IMR-90 (cell line): ENCODE data around the gene CLTCL1. TPM values are rescaled to one million over a fixed set of nuclear protein-coding genes. Genes with fewer than 3 reads are reported as not detected.

Experiments
- ATAC-seq: fragments of 200-7000 bp; cut with Tn5 transposase; 2 replicates; pipeline ENCODE4 v1.9.1; 2020; ENCODE audit warnings: low read depth, mild to moderate bottlenecking, moderate library complexity
- BruUV-seq: library from RNA; stranded (reverse); fragments of 400-500 nt; replicated peaks from 2 replicates; lab custom pipeline; 2021; lab: Mats Ljungman, UMichigan
- CTCF ChIA-PET: fragments of 300-600 bp; formaldehyde crosslinking; extraction: SDS; loops from one replicate; lab custom pipeline; 2021; ENCODE audit warnings: antibody characterized with exemption; lab: Yijun Ruan, JAX
- POLR2A ChIA-PET: fragments of 300-600 bp; sonication (Branson Sonifier 250); formaldehyde crosslinking; loops from one replicate; lab custom pipeline; 2022; ENCODE audit warnings: antibody characterized with exemption; ENCODE audit not compliant: unreplicated experiment; lab: Charles Lee
- DNase-seq: peaks from one replicate; pipeline ENCODE4 v3.0.0; 2013
- H2AFZ ChIP-seq: replicated peaks from 2 replicates; pipeline ENCODE3; 2013; ENCODE audit warnings: low read length, mild to moderate bottlenecking; ENCODE audit not compliant: poor library complexity
- H2AK5ac ChIP-seq: 2 replicates; pipeline ENCODE4 v1.6.1; 2013; ENCODE audit warnings: low read depth, low read length, inconsistent platforms
- H2AK9ac ChIP-seq: replicated peaks from 2 replicates; pipeline ENCODE3; 2013; ENCODE audit warnings: mild to moderate bottlenecking, low read depth, low read length, moderate library complexity; ENCODE audit not compliant: poor library complexity
- H2BK120ac ChIP-seq: 2 replicates; pipeline ENCODE4 v1.6.1; 2013; ENCODE audit warnings: low read depth, low read length, inconsistent platforms
- H2BK15ac ChIP-seq: 3 replicates; pipeline ENCODE4 v1.6.1; 2013; ENCODE audit warnings: low read depth, low read length, inconsistent platforms
- H2BK20ac ChIP-seq: 2 replicates; pipeline ENCODE4 v1.6.1; 2013; ENCODE audit warnings: low read depth, mild to moderate bottlenecking, inconsistent platforms, low read length, moderate library complexity
- H2BK5ac ChIP-seq: 2 replicates; pipeline ENCODE4 v1.6.1; 2013; ENCODE audit warnings: mild to moderate bottlenecking, low read depth, low read length, inconsistent platforms; ENCODE audit not compliant: poor library complexity, severe bottlenecking
- H3K14ac ChIP-seq: replicated peaks from 2 replicates; pipeline ENCODE4 v1.6.1; 2013; ENCODE audit warnings: low read depth, low read length, inconsistent platforms
- H3K18ac ChIP-seq: 2 replicates; pipeline ENCODE4 v1.6.1; 2013; ENCODE audit warnings: low read depth, low read length, control low read depth
- H3K23ac ChIP-seq: 2 replicates; pipeline ENCODE4 v1.6.1; 2013; ENCODE audit warnings: low read depth, low read length, inconsistent platforms
- H3K27ac ChIP-seq: 2 replicates; pipeline ENCODE4 v1.5.1; 2013; ENCODE audit warnings: mild to moderate bottlenecking, control low read depth, low read length; ENCODE audit not compliant: insufficient read depth
- H3K27me3 ChIP-seq: 2 replicates; pipeline ENCODE4 v1.6.1; 2013; ENCODE audit warnings: low read length; ENCODE audit not compliant: control insufficient read depth, insufficient read depth
- H3K36me3 ChIP-seq: 2 replicates; pipeline ENCODE4 v1.6.1; 2013; ENCODE audit warnings: low read length, mixed read lengths; ENCODE audit not compliant: control insufficient read depth, insufficient read depth
- H3K4ac ChIP-seq: 2 replicates; pipeline ENCODE4 v1.6.1; 2013; ENCODE audit warnings: low read depth, low read length, inconsistent platforms
- H3K4me1 ChIP-seq: 2 replicates; pipeline ENCODE4 v1.6.1; 2013; ENCODE audit warnings: low read length, mixed read lengths; ENCODE audit not compliant: control insufficient read depth, insufficient read depth
- H3K4me2 ChIP-seq: 2 replicates; pipeline ENCODE4 v1.6.1; 2013; ENCODE audit warnings: low read depth, mild to moderate bottlenecking, control low read depth, low read length, moderate library complexity
- H3K4me3 ChIP-seq: 2 replicates; pipeline ENCODE4 v1.5.1; 2013; ENCODE audit warnings: low read depth, mild to moderate bottlenecking, control low read depth, low read length, moderate library complexity; ENCODE audit not compliant: insufficient read depth
- H3K56ac ChIP-seq: 2 replicates; pipeline ENCODE4 v1.6.1; 2013; ENCODE audit warnings: low read length, inconsistent platforms; ENCODE audit not compliant: insufficient read depth; ENCODE audit errors: extremely low read depth
- H3K79me1 ChIP-seq, 2 experiments: 2 replicates each; pipeline ENCODE4 v1.6.1; 2013; ENCODE audit warnings: low read length in 2 of 2, inconsistent platforms in 1 of 2, low read depth in 1 of 2
- H3K9ac ChIP-seq: 2 replicates; pipeline ENCODE4 v1.6.1; 2013; ENCODE audit warnings: low read depth, low read length, control low read depth
- H3K9me1 ChIP-seq: 2 replicates; pipeline ENCODE4 v1.6.1; 2013; ENCODE audit warnings: low read length, inconsistent platforms; ENCODE audit not compliant: insufficient read depth
- H3K9me3 ChIP-seq: 2 replicates; pipeline ENCODE4 v1.6.1; 2013; ENCODE audit warnings: low read length; ENCODE audit not compliant: control insufficient read depth, insufficient read depth
- H4K20me1 ChIP-seq: 2 replicates; pipeline ENCODE4 v1.6.1; 2013; ENCODE audit warnings: low read length, inconsistent platforms; ENCODE audit not compliant: insufficient read depth
- H4K5ac ChIP-seq: 2 replicates; pipeline ENCODE4 v1.6.1; 2013; ENCODE audit warnings: mild to moderate bottlenecking, low read depth, low read length, control low read depth
- H4K8ac ChIP-seq, 2 experiments: 2 replicates each; pipeline ENCODE4 v1.6.1; 2013; ENCODE audit warnings: low read depth in 2 of 2, low read length in 2 of 2, control low read depth in 1 of 2, inconsistent platforms in 1 of 2
- H4K91ac ChIP-seq: 2 replicates; pipeline ENCODE4 v1.6.1; 2013; ENCODE audit warnings: low read depth, low read length, inconsistent platforms; ENCODE audit not compliant: insufficient read depth
- BHLHE40 ChIP-seq: fragments of 150-350 bp; IDR thresholded peaks from 2 replicates; pipeline ENCODE4 v1.6.1; 2016; ENCODE audit warnings: mild to moderate bottlenecking, low read depth, low read length
- CHD1 ChIP-seq: IDR thresholded peaks from 2 replicates; pipeline ENCODE4 v1.6.1; 2012; ENCODE audit warnings: low read depth, low read length, improper control_type of control experiment
- CTCF ChIP-seq: conservative IDR thresholded peaks from 2 replicates; pipeline ENCODE4 v1.5.1; 2012; ENCODE audit warnings: mild to moderate bottlenecking, low read depth, low read length, improper control_type of control experiment
- ELK1 ChIP-seq: fragments of 150-350 bp; IDR thresholded peaks from 2 replicates; pipeline ENCODE4 v1.6.1; 2016; ENCODE audit warnings: low read depth, mild to moderate bottlenecking, low read length, moderate library complexity, borderline replicate concordance
- FOS ChIP-seq: fragments of 150-350 bp; IDR thresholded peaks from 2 replicates; pipeline ENCODE4 v1.6.1; 2016; ENCODE audit warnings: low read depth, low read length
- MAFK ChIP-seq: IDR thresholded peaks from 2 replicates; pipeline ENCODE4 v1.6.1; 2012; ENCODE audit warnings: low read depth, low read length, improper control_type of control experiment
- MAZ ChIP-seq: IDR thresholded peaks from 2 replicates; pipeline ENCODE4 v1.6.1; 2012; ENCODE audit warnings: low read depth, mild to moderate bottlenecking, low read length, improper control_type of control experiment, moderate library complexity, borderline replicate concordance
- MXI1 ChIP-seq: IDR thresholded peaks from 2 replicates; pipeline ENCODE4 v1.6.1; 2012; ENCODE audit warnings: low read depth, mild to moderate bottlenecking, low read length, moderate library complexity, borderline replicate concordance
- NFE2L2 ChIP-seq: fragments of 150-350 bp; IDR thresholded peaks from 2 replicates; pipeline ENCODE4 v1.6.1; 2016; ENCODE audit warnings: low read depth, mild to moderate bottlenecking, low read length
- RAD21 ChIP-seq: IDR thresholded peaks from 2 replicates; pipeline ENCODE4 v1.6.1; 2012; ENCODE audit warnings: low read length, improper control_type of control experiment
- RCOR1 ChIP-seq: IDR thresholded peaks from 2 replicates; pipeline ENCODE4 v1.6.1; 2012; ENCODE audit warnings: mild to moderate bottlenecking, low read length, improper control_type of control experiment; ENCODE audit not compliant: insufficient replicate concordance
- RFX5 ChIP-seq: IDR thresholded peaks from 2 replicates; pipeline ENCODE4 v1.8.0; 2012; ENCODE audit warnings: low read depth, mild to moderate bottlenecking, low read length, moderate library complexity
- USF2 ChIP-seq: fragments of 150-350 bp; IDR thresholded peaks from 2 replicates; pipeline ENCODE4 v1.6.1; 2017; ENCODE audit warnings: mild to moderate bottlenecking, antibody characterized with exemption, low read length, low read depth
- WGBS, 2 experiments: methylation state at CpG; one replicate each; pipeline versions ENCODE4 v1.1.5 to v1.1.7; 2013; ENCODE audit warnings: missing lambda C conversion rate in 2 of 2; ENCODE audit not compliant: insufficient read length in 1 of 2; ENCODE audit errors: extremely low coverage in 2 of 2; 5-methylcytosine and 5-hydroxymethylcytosine counted together
- dilution Hi-C: fragments of 300-500 bp; cut with HindIII; formaldehyde crosslinking; loops from one replicate; pipeline ENCODE4 v1.14.3; 2018; ENCODE audit warnings: low sequenced_read_pairs; ENCODE audit not compliant: unreplicated experiment
- in situ Hi-C: fragments of 300-500 bp; cut with MboI; formaldehyde crosslinking; loops from 3 replicates; pipeline ENCODE4 v1.14.3; 2019; ENCODE audit warnings: low sequenced_read_pairs, inconsistent platforms, mixed read lengths
- intact Hi-C: fragments of 100-400 bp; cut with micrococcal nuclease; formaldehyde crosslinking; loops from 2 replicates; pipeline ENCODE4 v1.10.0; 2022
- polyA plus RNA-seq, 3 experiments: library from polyadenylated mRNA; depleted of rRNA; stranded (reverse); fragments of >200 nt; gene quantifications; 2 replicates each; pipeline ENCODE4 v1.2.3, GENCODE V29; 2012; ENCODE audit warnings: low replicate concordance in 1 of 3
- total RNA-seq: library from RNA; depleted of rRNA; stranded (reverse); fragments of >200 nt; gene quantifications from 2 replicates; pipeline ENCODE4 v1.2.3, GENCODE V29; 2012

Gene CLTCL1
- total and polyA plus RNA-seq, 2 of the 4 experiments (the other 2 are of a cell fraction), result 6.2 to 8.1 TPM

- POLR2A ChIA-PET, result no interaction called here
- Histone ChIP-seq H4K91ac (no peak overlapping the region), H3K9me3 (no peaks in the 10 kb centered on the region), H4K20me1 (no peaks in the 10 kb centered on the region), H3K79me1 (peaks cover 18 to 25% of the 10 kb centered on the region in 2 experiments), H2BK5ac (no peak overlapping the region), H3K27me3 (no peaks in the 10 kb centered on the region), H2BK20ac (no peak overlapping the region), H2AFZ (no peak overlapping the region), H4K8ac (no peak overlapping the region), H3K23ac (no peak overlapping the region), H4K5ac (no peak overlapping the region), H3K27ac (no peak overlapping the region), H3K4ac (no peak overlapping the region), H2AK5ac (no peak overlapping the region), H3K56ac (no peak overlapping the region), H3K4me2 (no peak overlapping the region), H3K9ac (no peak overlapping the region), H2AK9ac (no peak overlapping the region), H3K4me3 (no peak overlapping the region), H2BK120ac (no peak overlapping the region), H3K9me1 (peaks cover 3% of the 10 kb centered on the region; the same call in 1 of the 2 replicates), H2BK15ac (no peak overlapping the region), H3K14ac (no peak overlapping the region), H3K36me3 (peaks cover 6% of the 10 kb centered on the region), H3K4me1 (0 out of 2 replicates have a peak, but pooled peaks cover 2% of the 10 kb centered on the region), H3K18ac (no peak overlapping the region)
- CTCF ChIA-PET, result no interaction called here
- ATAC-seq (no peak), DNase-seq (no peak)
- TF ChIP-seq MAZ, result no peak
- TF ChIP-seq FOS, result no peak
- TF ChIP-seq CHD1, result no peak
- TF ChIP-seq BHLHE40, result no peak
- no peak for TF ChIP-seq RCOR1
- TF ChIP-seq RFX5, result no peak
- TF ChIP-seq NFE2L2, result no peak
- no peak for TF ChIP-seq USF2
- no peak for TF ChIP-seq ELK1
- TF ChIP-seq MAFK, result no peak
- TF ChIP-seq CTCF, result no peak
- TF ChIP-seq RAD21, result no peak
- no peak for TF ChIP-seq MXI1
- in situ Hi-C loops, result no loop called here
- dilution Hi-C loops, result no loop called here
- WGBS, 2 experiments, result no CpG with 5 or more reads among the region's 8 CpGs
- BruUV-seq, result no TSS peak
- intact Hi-C loops, result no loop called here
These were observed 13.7 kb downstream of the CLTCL1 start for GRCh38 chr22:19277785-19278184.
